Caco-2 (cell line): ENCODE measurements around the gene AGO3. TPM values are rescaled to one million over a fixed set of nuclear protein-coding genes. Genes with fewer than 3 reads are reported as not detected.

Source experiments
- BruUV-seq: library from RNA; stranded (reverse); fragments of 400-500 nt; replicated peaks from 2 replicates; lab custom pipeline; 2021; lab: Mats Ljungman, UMichigan
- CTCF ChIA-PET: fragments of 300-600 bp; sonication (Branson Sonifier 250); formaldehyde crosslinking; loops from one replicate; lab custom pipeline; 2022; ENCODE audit warnings: antibody characterized with exemption; lab: Charles Lee
- POLR2A ChIA-PET: fragments of 300-600 bp; sonication (Branson Sonifier 250); formaldehyde crosslinking; loops from one replicate; lab custom pipeline; 2022; ENCODE audit warnings: antibody characterized with exemption; lab: Charles Lee
- DNase-seq, 2 experiments: peaks; one replicate each; pipeline versions ENCODE4 v3.0.0 to v3.0.0-alpha.2; 2020 to 2022
- H3K27me3 ChIP-seq: replicated peaks from 2 replicates; pipeline ENCODE4 v1.6.0; 2011; ENCODE audit warnings: low read length; ENCODE audit not compliant: control insufficient read depth, insufficient read depth
- H3K36me3 ChIP-seq: 2 replicates; pipeline ENCODE4 v1.5.1; 2011; ENCODE audit warnings: low read length; ENCODE audit not compliant: control insufficient read depth, insufficient read depth
- H3K4me1 ChIP-seq: fragments of 250-450 bp; sonication (Bioruptor Pico); 2 replicates; pipeline ENCODE4 v1.5.1; 2020; ENCODE audit warnings: mild to moderate bottlenecking
- H3K4me3 ChIP-seq: 2 replicates; pipeline ENCODE4 v1.5.1; 2011; ENCODE audit warnings: low read depth, mild to moderate bottlenecking, control low read depth, low read length
- H3K9me3 ChIP-seq: fragments of 250-450 bp; sonication (Bioruptor Pico); 2 replicates; pipeline ENCODE4 v1.5.1; 2020; ENCODE audit warnings: mild to moderate bottlenecking, moderate library complexity
- H3K27ac Mint-ChIP-seq: one replicate; pipeline ENCODE4 v1.8.0; 2022; ENCODE audit warnings: mixed read lengths; ENCODE audit not compliant: unreplicated experiment
- H3K27me3 Mint-ChIP-seq: one replicate; pipeline ENCODE4 v1.8.0; 2022; ENCODE audit warnings: mixed read lengths; ENCODE audit not compliant: insufficient read depth, unreplicated experiment
- H3K36me3 Mint-ChIP-seq: one replicate; pipeline ENCODE4 v1.8.0; 2022; ENCODE audit warnings: mild to moderate bottlenecking, mixed read lengths; ENCODE audit not compliant: insufficient read depth, unreplicated experiment
- H3K4me1 Mint-ChIP-seq: one replicate; pipeline ENCODE4 v1.8.0; 2022; ENCODE audit warnings: low read depth, mixed read lengths; ENCODE audit not compliant: unreplicated experiment
- H3K4me3 Mint-ChIP-seq: one replicate; pipeline ENCODE4 v1.8.0; 2022; ENCODE audit warnings: mild to moderate bottlenecking, moderate library complexity, mixed read lengths; ENCODE audit not compliant: unreplicated experiment
- H3K9me3 Mint-ChIP-seq: one replicate; pipeline ENCODE4 v1.8.0; 2022; ENCODE audit warnings: mixed read lengths; ENCODE audit not compliant: unreplicated experiment
- CTCF ChIP-seq, 2 experiments: fragments of 200-600 bp in 1 of 2; IDR thresholded peaks; 1 replicate in 1 of 2; 2 replicates in 1 of 2; pipeline versions ENCODE4 v1.5.1 to v1.8.0; 2011 to 2022; ENCODE audit warnings: antibody characterized with exemption in 1 of 2, control low read depth in 1 of 2, inconsistent platforms in 1 of 2, low read depth in 1 of 2, low read length in 1 of 2, mild to moderate bottlenecking in 1 of 2, moderate library complexity in 1 of 2; ENCODE audit not compliant: insufficient read depth in 1 of 2, severe bottlenecking in 1 of 2, unreplicated experiment in 1 of 2
- intact Hi-C: fragments of 100-400 bp; cut with micrococcal nuclease; formaldehyde crosslinking; loops from one replicate; pipeline ENCODE4 v1.10.0; 2022; ENCODE audit not compliant: unreplicated experiment
- total RNA-seq: library from RNA; stranded (reverse); gene quantifications from 2 replicates; pipeline ENCODE4 v1.2.3, GENCODE V29; 2022

Gene AGO3
- total RNA-seq, 1 experiment from 2014 or later, result 18.1 TPM

DNA sequence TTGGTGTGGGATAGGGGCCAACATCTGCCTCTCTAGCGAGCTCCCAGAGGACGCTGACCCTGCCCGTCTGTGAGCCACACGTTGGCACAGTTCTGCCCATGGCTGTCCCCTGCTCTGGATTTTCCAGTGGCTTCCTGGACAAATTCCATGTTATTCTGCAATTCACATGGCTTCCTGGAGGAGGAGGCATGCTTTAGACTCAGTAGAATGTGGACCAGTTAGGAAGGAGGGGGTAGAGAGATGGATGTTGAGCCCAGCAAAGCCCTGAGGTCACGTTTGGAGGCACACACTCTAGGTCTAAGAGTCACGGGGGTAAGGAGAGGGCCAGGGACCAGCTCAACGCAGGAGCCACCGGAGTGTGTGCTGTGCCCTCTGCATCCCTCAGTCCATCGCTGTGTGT, 181.9 kb downstream of the AGO3 start:
- ChIA-PET CTCF (no interaction called here), POLR2A (no interaction called here)
- Mint-ChIP-seq H3K36me3 (no peaks in the 10 kb centered on the region), H3K27ac (no peak overlapping the region), H3K27me3 (no peaks in the 10 kb centered on the region), H3K9me3 (no peaks in the 10 kb centered on the region), H3K4me3 (no peak overlapping the region), H3K4me1 (no peaks in the 10 kb centered on the region)
- no peaks in the 10 kb centered on the region for H3K36me3 ChIP-seq
- H3K27me3 ChIP-seq, result no peaks in the 10 kb centered on the region
- no peaks in the 10 kb centered on the region for H3K9me3 ChIP-seq
- no peaks in the 10 kb centered on the region for H3K4me1 ChIP-seq
- intact Hi-C loops, result no loop called here
- no TSS peak for BruUV-seq
- no peak for DNase-seq
- no peak overlapping the region for H3K4me3 ChIP-seq
- TF ChIP-seq CTCF (IDR thresholded peaks at IDR 0.05; ENCODE audit: insufficient read depth in 1 of 2, low read depth in 1 of 2, low read length in 1 of 2, severe bottlenecking in 1 of 2, unreplicated experiment in 1 of 2), result no peak

DNA sequence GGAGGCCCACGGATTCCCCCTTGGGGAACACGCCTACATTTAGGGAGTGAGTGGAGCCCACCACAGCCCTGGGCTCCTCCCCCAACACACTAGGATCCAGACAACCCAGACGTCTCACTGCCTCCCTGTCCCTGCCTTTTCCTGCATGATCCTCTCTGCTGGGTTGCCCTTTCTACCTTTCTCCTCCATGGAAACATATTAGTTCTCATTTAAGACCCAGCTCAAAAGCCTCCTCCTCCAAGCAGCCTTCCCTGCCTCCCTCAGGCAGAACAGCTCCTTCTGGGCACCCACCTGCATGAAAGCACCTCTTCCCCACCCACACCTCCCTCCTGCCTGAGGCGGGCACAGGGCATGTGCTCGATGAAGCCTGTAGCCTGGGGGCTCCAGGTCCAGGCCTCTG, 183.5 kb downstream of the AGO3 start:
- Histone ChIP-seq H3K36me3 (no peaks in the 10 kb centered on the region), H3K27me3 (no peaks in the 10 kb centered on the region), H3K4me1 (no peaks in the 10 kb centered on the region), H3K9me3 (no peaks in the 10 kb centered on the region), H3K4me3 (no peak overlapping the region)
- ChIA-PET POLR2A (no interaction called here), CTCF (interaction anchor here (0.7 kb wide), 1 partner anchor 110 kb away, joined by 3 read pairs; the partner anchor contains the start of gene THRAP3)
- TF ChIP-seq CTCF (IDR thresholded peaks at IDR 0.05; ENCODE audit: insufficient read depth in 1 of 2, low read depth in 1 of 2, low read length in 1 of 2, severe bottlenecking in 1 of 2, unreplicated experiment in 1 of 2), result no peak
- intact Hi-C loops, result no loop called here
- no peaks in the 10 kb centered on the region for H3K9me3 Mint-ChIP-seq
- no peaks in the 10 kb centered on the region for H3K27me3 Mint-ChIP-seq
- BruUV-seq, result no TSS peak
- H3K4me3 Mint-ChIP-seq, result no peak overlapping the region
- H3K27ac Mint-ChIP-seq, result no peak overlapping the region
- no peaks in the 10 kb centered on the region for H3K36me3 Mint-ChIP-seq
- DNase-seq, result no peak
- no peaks in the 10 kb centered on the region for H3K4me1 Mint-ChIP-seq

- H3K4me1 ChIP-seq, result no peaks in the 10 kb centered on the region
- POLR2A ChIA-PET, result no interaction called here
- no peaks in the 10 kb centered on the region for H3K36me3 ChIP-seq
- H3K9me3 ChIP-seq, result no peaks in the 10 kb centered on the region
- no peak overlapping the region for H3K27ac Mint-ChIP-seq
- no peaks in the 10 kb centered on the region for H3K27me3 Mint-ChIP-seq
- no peaks in the 10 kb centered on the region for H3K36me3 Mint-ChIP-seq
- no peaks in the 10 kb centered on the region for H3K4me1 Mint-ChIP-seq
- H3K27me3 ChIP-seq, result no peaks in the 10 kb centered on the region
- intact Hi-C loops, result no loop called here
- no TSS peak for BruUV-seq
- H3K4me3 ChIP-seq, result no peak overlapping the region
- no peak overlapping the region for H3K4me3 Mint-ChIP-seq
- CTCF ChIA-PET, result interaction anchor here (0.6 kb wide), 1 partner anchor 258 kb away, joined by 7 read pairs; no protein-coding TSS in a partner anchor
- H3K9me3 Mint-ChIP-seq, result no peaks in the 10 kb centered on the region
- no peak for DNase-seq
- no peak for TF ChIP-seq CTCF (IDR thresholded peaks at IDR 0.05; ENCODE audit: insufficient read depth in 1 of 2, low read depth in 1 of 2, low read length in 1 of 2, severe bottlenecking in 1 of 2, unreplicated experiment in 1 of 2)
Measured at GRCh38 chr1:36115200-36115669, 184.3 kb downstream of the AGO3 start.
